Calu3 (cell line): ENCODE measurements around the gene RIC8B. TPM values are rescaled to one million over a fixed set of nuclear protein-coding genes. Genes with fewer than 3 reads are reported as not detected.

Source experiments
- BruUV-seq: library from RNA; stranded (reverse); fragments of 400-500 nt; replicated peaks from 2 replicates; lab custom pipeline; 2021; lab: Mats Ljungman, UMichigan
- CTCF ChIA-PET: fragments of 300-600 bp; sonication (Branson Sonifier 250); formaldehyde crosslinking; loops from one replicate; lab custom pipeline; 2022; ENCODE audit warnings: antibody characterized with exemption; lab: Charles Lee
- DNase-seq: peaks from one replicate; pipeline ENCODE4 v3.0.0; 2022
- H3K27ac Mint-ChIP-seq: one replicate; pipeline ENCODE4 v1.8.0; 2022; ENCODE audit warnings: mixed read lengths; ENCODE audit not compliant: unreplicated experiment
- H3K27me3 Mint-ChIP-seq: one replicate; pipeline ENCODE4 v1.8.0; 2022; ENCODE audit warnings: mixed read lengths; ENCODE audit not compliant: unreplicated experiment
- H3K36me3 Mint-ChIP-seq: one replicate; pipeline ENCODE4 v1.8.0; 2022; ENCODE audit warnings: mild to moderate bottlenecking, moderate library complexity, mixed read lengths; ENCODE audit not compliant: insufficient read depth, unreplicated experiment
- H3K4me1 Mint-ChIP-seq: one replicate; pipeline ENCODE4 v1.8.0; 2022; ENCODE audit warnings: mild to moderate bottlenecking, low read depth, mixed read lengths; ENCODE audit not compliant: unreplicated experiment
- H3K4me3 Mint-ChIP-seq: one replicate; pipeline ENCODE4 v1.8.0; 2022; ENCODE audit warnings: mild to moderate bottlenecking, low read depth, moderate library complexity, mixed read lengths; ENCODE audit not compliant: unreplicated experiment
- H3K9me3 Mint-ChIP-seq: one replicate; pipeline ENCODE4 v1.8.0; 2022; ENCODE audit warnings: low read depth, mixed read lengths; ENCODE audit not compliant: unreplicated experiment
- intact Hi-C: fragments of 100-400 bp; cut with micrococcal nuclease; formaldehyde crosslinking; loops from one replicate; pipeline ENCODE4 v1.10.0; 2022; ENCODE audit not compliant: unreplicated experiment
- total RNA-seq: library from RNA; stranded (reverse); gene quantifications from 2 replicates; pipeline ENCODE4 v1.2.3, GENCODE V29; 2022
- TF ChIP-seq, protein P1 (sequence below): fragments of 200-600 bp; IDR thresholded peaks from one replicate; pipeline ENCODE4 v1.8.0; 2022; ENCODE audit warnings: antibody characterized with exemption; ENCODE audit not compliant: unreplicated experiment

Gene RIC8B
- total RNA-seq, 1 experiment from 2014 or later: 28.5 TPM

GRCh38 chr12:106790020-106790419, 15.5 kb downstream of the RIC8B start:
- Mint-ChIP-seq H3K27me3 (no peaks in the 10 kb centered on the region), H3K4me3 (no peak overlapping the region), H3K9me3 (peaks cover 4% of the 10 kb centered on the region), H3K4me1 (peaks cover 16% of the 10 kb centered on the region), H3K27ac (no peak overlapping the region), H3K36me3 (peaks cover 8% of the 10 kb centered on the region)
- intact Hi-C loops: no loop called here
- CTCF ChIA-PET: interaction anchor here (0.5 to 1.0 kb wide), 7 partner anchors 10 to 420 kb away, joined by 3 read pairs; no protein-coding TSS in a partner anchor
- TF ChIP-seq, protein P1, sequence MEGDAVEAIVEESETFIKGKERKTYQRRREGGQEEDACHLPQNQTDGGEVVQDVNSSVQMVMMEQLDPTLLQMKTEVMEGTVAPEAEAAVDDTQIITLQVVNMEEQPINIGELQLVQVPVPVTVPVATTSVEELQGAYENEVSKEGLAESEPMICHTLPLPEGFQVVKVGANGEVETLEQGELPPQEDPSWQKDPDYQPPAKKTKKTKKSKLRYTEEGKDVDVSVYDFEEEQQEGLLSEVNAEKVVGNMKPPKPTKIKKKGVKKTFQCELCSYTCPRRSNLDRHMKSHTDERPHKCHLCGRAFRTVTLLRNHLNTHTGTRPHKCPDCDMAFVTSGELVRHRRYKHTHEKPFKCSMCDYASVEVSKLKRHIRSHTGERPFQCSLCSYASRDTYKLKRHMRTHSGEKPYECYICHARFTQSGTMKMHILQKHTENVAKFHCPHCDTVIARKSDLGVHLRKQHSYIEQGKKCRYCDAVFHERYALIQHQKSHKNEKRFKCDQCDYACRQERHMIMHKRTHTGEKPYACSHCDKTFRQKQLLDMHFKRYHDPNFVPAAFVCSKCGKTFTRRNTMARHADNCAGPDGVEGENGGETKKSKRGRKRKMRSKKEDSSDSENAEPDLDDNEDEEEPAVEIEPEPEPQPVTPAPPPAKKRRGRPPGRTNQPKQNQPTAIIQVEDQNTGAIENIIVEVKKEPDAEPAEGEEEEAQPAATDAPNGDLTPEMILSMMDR: no peak
- DNase-seq: no peak
- BruUV-seq: no TSS peak

- H3K4me3 Mint-ChIP-seq: no peak overlapping the region
- peaks cover 4% of the 10 kb centered on the region for H3K9me3 Mint-ChIP-seq
- H3K4me1 Mint-ChIP-seq: peaks cover 16% of the 10 kb centered on the region
- peaks cover 8% of the 10 kb centered on the region for H3K36me3 Mint-ChIP-seq
- TF ChIP-seq, protein P1: no peak
- DNase-seq: no peak
- H3K27ac Mint-ChIP-seq: no peak overlapping the region
- CTCF ChIA-PET: interaction anchor here (1.0 kb wide), 1 partner anchor 24 kb away, joined by 3 read pairs; no protein-coding TSS in a partner anchor
- no peaks in the 10 kb centered on the region for H3K27me3 Mint-ChIP-seq
- intact Hi-C loops: no loop called here
- BruUV-seq: no TSS peak
Observed at GRCh38 chr12:106791531-106791930, 17.0 kb downstream of the RIC8B start.

GRCh38 chr12:106794369-106794768, 19.9 kb downstream of the RIC8B start:
- peaks cover 16% of the 10 kb centered on the region for H3K4me1 Mint-ChIP-seq
- no peak overlapping the region for H3K4me3 Mint-ChIP-seq
- CTCF ChIA-PET: no interaction called here
- no peaks in the 10 kb centered on the region for H3K27me3 Mint-ChIP-seq
- peaks cover 4% of the 10 kb centered on the region for H3K9me3 Mint-ChIP-seq
- H3K36me3 Mint-ChIP-seq: peaks cover 5% of the 10 kb centered on the region
- no peak overlapping the region for H3K27ac Mint-ChIP-seq
- no peak for DNase-seq
- no TSS peak for BruUV-seq
- intact Hi-C loops: no loop called here
- TF ChIP-seq, protein P1: no peak

DNA sequence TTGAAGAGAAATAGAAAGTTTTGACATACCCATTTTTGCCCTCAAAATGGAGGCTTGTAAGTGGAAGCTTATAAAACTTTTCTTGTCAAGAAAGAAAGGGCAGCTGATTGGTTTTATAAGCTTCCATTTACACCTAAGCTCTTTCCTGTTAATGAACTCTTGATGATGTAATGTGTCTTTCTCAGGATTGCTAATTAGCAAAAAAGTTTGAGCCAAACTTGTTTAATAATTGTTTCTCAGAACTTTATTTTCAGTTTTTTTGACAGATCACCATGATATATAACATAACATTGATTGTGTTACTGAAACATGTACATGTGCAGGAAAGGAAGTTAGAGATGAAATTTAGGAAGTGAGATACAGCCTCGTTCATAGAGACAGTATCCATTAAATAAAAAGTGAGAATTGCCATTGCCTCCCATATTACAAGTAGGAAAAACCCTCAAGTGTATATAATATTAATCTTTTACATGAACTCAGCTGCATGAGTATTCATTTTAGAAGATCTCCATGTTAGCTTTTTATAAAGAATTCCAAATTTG, 26.8 kb downstream of the RIC8B start:
- no TSS peak for BruUV-seq
- no peak for DNase-seq
- intact Hi-C loops: no loop called here
- Mint-ChIP-seq H3K36me3 (peaks cover 7% of the 10 kb centered on the region), H3K27ac (no peak overlapping the region), H3K4me1 (peaks cover 10% of the 10 kb centered on the region), H3K27me3 (no peaks in the 10 kb centered on the region), H3K9me3 (no peaks in the 10 kb centered on the region), H3K4me3 (no peak overlapping the region)
- TF ChIP-seq, protein P1: no peak
- CTCF ChIA-PET: no interaction called here
